HCT116 (cell line): ENCODE results near the gene ATG10. TPM values are rescaled to one million over a fixed set of nuclear protein-coding genes. Genes with fewer than 3 reads are reported as not detected.

Experiments used
- ATAC-seq: fragments of 200-7000 bp; cut with Tn5 transposase; 2 replicates; pipeline ENCODE4 v1.9.1; 2020; ENCODE audit warnings: mild to moderate bottlenecking, moderate library complexity
- BruUV-seq: library from RNA; stranded (reverse); fragments of 400-500 nt; replicated peaks from 2 replicates; lab custom pipeline; 2021; lab: Mats Ljungman, UMichigan
- CTCF ChIA-PET: fragments of 300-600 bp; sonication (Branson Sonifier 250); formaldehyde crosslinking; loops from one replicate; lab custom pipeline; 2021; ENCODE audit warnings: antibody characterized with exemption; lab: Charles Lee
- POLR2A ChIA-PET: fragments of 300-600, 350-600 bp; sonication (Branson Sonifier 250); formaldehyde crosslinking; loops from one replicate; lab custom pipeline; 2021; ENCODE audit warnings: antibody characterized with exemption; lab: Charles Lee
- RAD21 ChIA-PET, 2 experiments: fragments of 300-600 bp; sonication (Branson Sonifier 250); formaldehyde crosslinking; loops; one replicate each; lab custom pipeline; 2023; ENCODE audit warnings: low total read pairs in 2 of 2; ENCODE audit not compliant: uncharacterized antibody in 2 of 2, unreplicated experiment in 2 of 2, low non-redundant PET in 1 of 2; lab: Charles Lee
- DNase-seq: peaks from one replicate; pipeline ENCODE4 v3.0.0-alpha.2; 2010; ENCODE audit warnings: low read depth, low spot score
- H2AFZ ChIP-seq: fragments of 200-600 bp; shearing (Covaris generic), sonication (generic); 2 replicates; pipeline ENCODE4 v1.6.1; 2017; ENCODE audit warnings: low read depth, mixed run types, mixed read lengths, antibody characterized with exemption, low read length; ENCODE audit not compliant: poor library complexity, severe bottlenecking
- H3K27ac ChIP-seq: 2 replicates; pipeline ENCODE4 v1.5.1; 2012; ENCODE audit warnings: low read depth, low read length
- H3K27me3 ChIP-seq: fragments of 200-600 bp; sonication (generic); 2 replicates; pipeline ENCODE4 v1.6.1; 2016; ENCODE audit warnings: mixed run types, low read length, mixed read lengths; ENCODE audit not compliant: insufficient read depth
- H3K36me3 ChIP-seq, 2 experiments: fragments of 200-500 bp in 1 of 2; fragments of 200-600 bp in 1 of 2; sonication (Bioruptor generic) in 1 of 2; sonication (generic) in 1 of 2; 2 replicates each; pipeline versions ENCODE4 v1.5.1 to v1.6.1; 2014 to 2016; ENCODE audit warnings: low read length in 2 of 2, inconsistent platforms in 1 of 2, mixed read lengths in 1 of 2, mixed run types in 1 of 2; ENCODE audit not compliant: insufficient read depth in 2 of 2, control insufficient read depth in 1 of 2
- H3K4me1 ChIP-seq, 2 experiments: fragments of 200-600 bp in 1 of 2; sonication (generic) in 1 of 2; 2 replicates each; pipeline versions ENCODE4 v1.5.1 to v1.6.1; 2012 to 2017; ENCODE audit warnings: low read length in 2 of 2, inconsistent platforms in 1 of 2, mild to moderate bottlenecking in 1 of 2, mixed read lengths in 1 of 2, mixed run types in 1 of 2, moderate library complexity in 1 of 2; ENCODE audit not compliant: insufficient read depth in 2 of 2, control insufficient read depth in 1 of 2
- H3K4me2 ChIP-seq: fragments of 200-600 bp; sonication (generic); 2 replicates; pipeline ENCODE4 v1.6.1; 2017; ENCODE audit warnings: mixed run types, low read length, mixed read lengths
- H3K4me3 ChIP-seq, 2 experiments: fragments of 200-600 bp in 1 of 2; sonication (generic) in 1 of 2; replicated peaks in 1 of 2; 2 replicates each; pipeline ENCODE4 v1.5.1; 2011 to 2016; ENCODE audit warnings: low read length in 2 of 2, control low read depth in 1 of 2, low read depth in 1 of 2, mild to moderate bottlenecking in 1 of 2, mixed read lengths in 1 of 2, mixed run types in 1 of 2
- H3K79me2 ChIP-seq: fragments of 200-600 bp; sonication (generic); 2 replicates; pipeline ENCODE4 v1.6.1; 2017; ENCODE audit warnings: mild to moderate bottlenecking, mixed run types, low read length, moderate library complexity, mixed read lengths; ENCODE audit not compliant: insufficient read depth
- H3K9ac ChIP-seq: fragments of 200-600 bp; sonication (generic); 2 replicates; pipeline ENCODE4 v1.6.1; 2016; ENCODE audit warnings: low read length, mixed read lengths
- H3K9me2 ChIP-seq: fragments of 200-600 bp; sonication (generic), shearing (Covaris generic); 2 replicates; pipeline ENCODE4 v1.6.1; 2017; ENCODE audit warnings: mixed run types, mild to moderate bottlenecking, moderate library complexity; ENCODE audit not compliant: insufficient read depth
- H3K9me3 ChIP-seq, 2 experiments: fragments of 200-500 bp in 1 of 2; fragments of 200-600 bp in 1 of 2; sonication (Bioruptor generic) in 1 of 2; sonication (generic) in 1 of 2; 2 replicates each; pipeline ENCODE4 v1.6.1; 2014 to 2017; ENCODE audit warnings: low read length in 2 of 2, mixed read lengths in 2 of 2, inconsistent platforms in 1 of 2, low read depth in 1 of 2, mild to moderate bottlenecking in 1 of 2, mixed run types in 1 of 2, moderate library complexity in 1 of 2; ENCODE audit not compliant: control insufficient read depth in 1 of 2, insufficient read depth in 1 of 2
- H4K20me1 ChIP-seq: fragments of 200-600 bp; sonication (generic), shearing (Covaris generic); 2 replicates; pipeline ENCODE4 v1.6.1; 2017; ENCODE audit warnings: mixed run types, mild to moderate bottlenecking, moderate library complexity; ENCODE audit not compliant: insufficient read depth
- EZH2 ChIP-seq: fragments of 200-600 bp; sonication (generic); IDR thresholded peaks from 2 replicates; pipeline ENCODE4 v1.6.1; 2017; ENCODE audit warnings: antibody characterized with exemption, mixed run types
- EZH2phosphoT487 ChIP-seq: fragments of 200-600 bp; IDR thresholded peaks from 2 replicates; pipeline ENCODE4 v1.6.1; 2018; ENCODE audit warnings: antibody characterized with exemption, borderline replicate concordance
- FOSL1 ChIP-seq: IDR thresholded peaks from 2 replicates; pipeline ENCODE4 v1.6.1; 2012; ENCODE audit warnings: low read depth
- JUND ChIP-seq: IDR thresholded peaks from 2 replicates; pipeline ENCODE4 v1.6.1; 2012
- MAX ChIP-seq: IDR thresholded peaks from 2 replicates; pipeline ENCODE4 v1.6.1; 2012
- POLR2A ChIP-seq: IDR thresholded peaks from 2 replicates; pipeline ENCODE4 v1.7.0; 2011; ENCODE audit warnings: borderline replicate concordance; ENCODE audit not compliant: insufficient read depth, insufficient read length; ENCODE audit errors: extremely low read depth
- POLR2AphosphoS5 ChIP-seq: IDR thresholded peaks from 2 replicates; pipeline ENCODE4 v1.6.1; 2011; ENCODE audit warnings: mild to moderate bottlenecking, low read depth, low read length, moderate library complexity
- RAD21 ChIP-seq: IDR thresholded peaks from 2 replicates; pipeline ENCODE4 v1.6.1; 2012; ENCODE audit warnings: low read depth, mild to moderate bottlenecking
- REST ChIP-seq: IDR thresholded peaks from 2 replicates; pipeline ENCODE4 v1.6.1; 2012; ENCODE audit warnings: low read depth
- SRF ChIP-seq: IDR thresholded peaks from 2 replicates; pipeline ENCODE4 v1.6.1; 2012; ENCODE audit warnings: low read depth
- TCF7L2 ChIP-seq: IDR thresholded peaks from 2 replicates; pipeline ENCODE4 v1.7.0; 2011; ENCODE audit warnings: borderline replicate concordance, inconsistent platforms; ENCODE audit not compliant: insufficient read depth, insufficient read length; ENCODE audit errors: extremely low read depth
- ZBTB33 ChIP-seq: IDR thresholded peaks from 2 replicates; pipeline ENCODE4 v1.6.1; 2011; ENCODE audit warnings: mild to moderate bottlenecking, low read length, moderate library complexity; ENCODE audit not compliant: insufficient replicate concordance; ENCODE audit errors: extremely low read depth
- ZFX ChIP-seq: fragments of 450-650 bp; IDR thresholded peaks from 2 replicates; pipeline ENCODE4 v1.6.1; 2017
- ZNF274 ChIP-seq: fragments of 200-500 bp; sonication (Bioruptor generic); IDR thresholded peaks from 2 replicates; pipeline ENCODE4 v1.6.1; 2014; ENCODE audit warnings: mild to moderate bottlenecking, low read depth, low read length, inconsistent platforms
- intact Hi-C: fragments of 100-400 bp; cut with micrococcal nuclease; formaldehyde crosslinking; loops from 2 replicates; pipeline ENCODE4 v1.10.0; 2022
- total RNA-seq: library from RNA; stranded (reverse); gene quantifications from one replicate; pipeline ENCODE4 v1.2.1, GENCODE V29; 2021; ENCODE audit not compliant: unreplicated experiment

Gene ATG10
- total RNA-seq, 1 experiment from 2014 or later = 9.4 TPM

GRCh38 chr5:82010696-82011095 lies 38.9 kb downstream of the ATG10 start:
- no peaks in the 10 kb centered on the region for H3K27me3 ChIP-seq
- no peak overlapping the region for H3K9ac ChIP-seq
- ChIA-PET RAD21 (no interaction called here), POLR2A (no interaction called here), CTCF (no interaction called here)
- BruUV-seq = no TSS peak
- no peak overlapping the region for H3K27ac ChIP-seq
- intact Hi-C loops = no loop called here
- no peak overlapping the region for H2AFZ ChIP-seq
- no peak for ATAC-seq
- no peak for DNase-seq
- no peaks in the 10 kb centered on the region for H3K4me1 ChIP-seq
- no peak for TF ChIP-seq MAX
- TF ChIP-seq ZBTB33 = no peak
- no peak for TF ChIP-seq EZH2
- no peak for TF ChIP-seq TCF7L2
- no peak for TF ChIP-seq JUND
- no peak for TF ChIP-seq SRF
- no peak for TF ChIP-seq ZFX
- TF ChIP-seq RAD21 = no peak
- no peak for TF ChIP-seq POLR2AphosphoS5
- no peaks in the 10 kb centered on the region for H3K9me3 ChIP-seq
- H3K9me2 ChIP-seq = no peaks in the 10 kb centered on the region
- no peaks in the 10 kb centered on the region for H3K79me2 ChIP-seq
- no peaks in the 10 kb centered on the region for H3K36me3 ChIP-seq
- no peak overlapping the region for H3K4me2 ChIP-seq
- H3K4me3 ChIP-seq = no peak overlapping the region
- H4K20me1 ChIP-seq = no peaks in the 10 kb centered on the region

GRCh38 chr5:82011761-82012160 lies 39.9 kb downstream of the ATG10 start:
- no peaks in the 10 kb centered on the region for H3K4me1 ChIP-seq
- RAD21 ChIA-PET = no interaction called here
- H3K9me3 ChIP-seq = no peaks in the 10 kb centered on the region
- no peak overlapping the region for H3K4me3 ChIP-seq
- POLR2A ChIA-PET = no interaction called here
- no peaks in the 10 kb centered on the region for H3K79me2 ChIP-seq
- no peaks in the 10 kb centered on the region for H3K36me3 ChIP-seq
- no peaks in the 10 kb centered on the region for H4K20me1 ChIP-seq
- no peak for DNase-seq
- H3K9me2 ChIP-seq = no peaks in the 10 kb centered on the region
- no TSS peak for BruUV-seq
- H3K27ac ChIP-seq = no peak overlapping the region
- no peak overlapping the region for H2AFZ ChIP-seq
- TF ChIP-seq POLR2A (no peak), ZNF274 (no peak), RAD21 (no peak), EZH2phosphoT487 (no peak), EZH2 (no peak), ZFX (no peak), FOSL1 (no peak), REST (no peak)
- TF ChIP-seq, all 23 proteins: peak for 0
- Histone ChIP-seq H3K9ac (no peak overlapping the region), H3K4me2 (no peak overlapping the region), H3K27me3 (no peaks in the 10 kb centered on the region)
- CTCF ChIA-PET = no interaction called here
- ATAC-seq = no peak
- intact Hi-C loops = no loop called here
